ENCODE data around the gene TRIP12. TPM values are rescaled to one million over a fixed set of nuclear protein-coding genes. Genes with fewer than 3 reads are reported as not detected.

Gene TRIP12
- total RNA-seq, 4 donors from 2014 or later = 156 to 182 (median 168) TPM

DNA sequence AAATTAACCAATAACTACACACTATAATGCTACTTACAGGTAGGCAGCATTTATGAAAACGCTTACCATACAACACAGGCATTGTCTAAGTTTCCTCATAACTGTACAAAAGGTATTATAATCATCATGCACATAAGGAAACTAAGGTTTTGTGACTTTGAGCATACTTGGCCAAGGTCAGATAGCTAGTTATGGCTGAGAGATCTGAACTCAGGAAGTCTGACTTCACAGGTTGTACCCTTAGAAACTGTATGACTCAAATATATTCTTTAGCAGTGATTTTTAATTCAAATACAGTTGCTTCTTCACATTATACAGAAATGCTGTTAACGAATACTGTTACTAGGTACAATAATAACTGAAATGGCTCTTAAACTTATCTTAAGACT lies 89.3 kb downstream of the TRIP12 start:
- Histone ChIP-seq H3K4me1 (peaks cover 0 to 26% (median 10%) of the 10 kb centered on the region in 4 donors), H3K4me3 (no peak overlapping the region), H3K36me3 (peaks cover 9 to 64% (median 37%) of the 10 kb centered on the region in 4 donors), H3K9me3 (no peaks in the 10 kb centered on the region), H3K27ac (replicated peaks in 1 of 4) (no peak overlapping the region), H3K27me3 (no peaks in the 10 kb centered on the region)
- TF ChIP-seq POLR2AphosphoS5 (IDR thresholded peaks at IDR 0.05) = no peak
- TF ChIP-seq POLR2A (IDR thresholded peaks at IDR 0.05; ENCODE audit: low read depth) = no peak
- no peak for TF ChIP-seq EP300 (IDR thresholded peaks at IDR 0.05)
- TF ChIP-seq CTCF (IDR thresholded peaks at IDR 0.05) = no peak
- no peak for DNase-seq (ENCODE audit: extremely low spot score)
- 77% methylated on average over 2 of the region's 2 CpGs for WGBS
- intact Hi-C loops (cut with DNase I) = no loop called here

GRCh38 chr2:229831805-229832509 lies 89.9 kb downstream of the TRIP12 start:
- peaks cover 11 to 65% (median 42%) of the 10 kb centered on the region in 4 donors for H3K36me3 ChIP-seq
- no peak for TF ChIP-seq POLR2A (IDR thresholded peaks at IDR 0.05; ENCODE audit: low read depth)
- TF ChIP-seq EP300 (IDR thresholded peaks at IDR 0.05) = no peak
- no peak for TF ChIP-seq CTCF (IDR thresholded peaks at IDR 0.05)
- no peak for TF ChIP-seq POLR2AphosphoS5 (IDR thresholded peaks at IDR 0.05)
- peaks cover 0 to 22% (median 10%) of the 10 kb centered on the region in 4 donors for H3K4me1 ChIP-seq
- no peak for DNase-seq (ENCODE audit: extremely low spot score)
- WGBS = 96% methylated on average over 3 of the region's 3 CpGs
- no peaks in the 10 kb centered on the region for H3K9me3 ChIP-seq
- H3K4me3 ChIP-seq = no peak overlapping the region
- H3K27ac ChIP-seq (replicated peaks in 1 of 4) = no peak overlapping the region
- intact Hi-C loops (cut with DNase I) = no loop called here
- no peaks in the 10 kb centered on the region for H3K27me3 ChIP-seq

DNA sequence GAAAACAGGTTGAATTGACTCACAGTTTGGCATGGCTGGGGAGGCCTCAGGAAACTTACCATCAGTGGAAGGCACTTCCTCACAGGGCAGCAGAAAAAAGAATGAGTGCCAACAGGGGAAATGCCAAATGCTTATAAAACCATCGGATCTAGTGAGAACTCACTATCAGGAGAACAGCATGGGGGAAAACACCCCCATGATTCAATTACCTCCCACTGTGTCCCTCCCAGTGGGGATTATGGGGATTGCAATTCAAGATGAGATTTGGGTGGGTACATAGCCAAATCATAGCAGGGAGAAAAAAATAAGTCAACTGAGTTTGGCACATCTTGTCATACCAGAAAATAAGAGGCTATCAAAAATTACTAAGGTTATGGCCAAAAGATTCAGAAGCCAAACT lies 96.3 kb downstream of the TRIP12 start:
- intact Hi-C loops (cut with DNase I) = no loop called here
- Histone ChIP-seq H3K4me3 (no peak overlapping the region), H3K9me3 (no peaks in the 10 kb centered on the region), H3K36me3 (peaks cover 22 to 83% (median 51%) of the 10 kb centered on the region in 4 donors), H3K27ac (replicated peaks in 1 of 4) (no peak overlapping the region), H3K27me3 (no peaks in the 10 kb centered on the region), H3K4me1 (no peaks in the 10 kb centered on the region)
- DNase-seq (ENCODE audit: extremely low spot score) = no peak
- TF ChIP-seq CTCF (IDR thresholded peaks at IDR 0.05) (peak in 1 of 3 experiments; percentile 6), POLR2AphosphoS5 (IDR thresholded peaks at IDR 0.05) (no peak)
- WGBS = 63% methylated on average over 1 of the region's 1 CpG

DNA sequence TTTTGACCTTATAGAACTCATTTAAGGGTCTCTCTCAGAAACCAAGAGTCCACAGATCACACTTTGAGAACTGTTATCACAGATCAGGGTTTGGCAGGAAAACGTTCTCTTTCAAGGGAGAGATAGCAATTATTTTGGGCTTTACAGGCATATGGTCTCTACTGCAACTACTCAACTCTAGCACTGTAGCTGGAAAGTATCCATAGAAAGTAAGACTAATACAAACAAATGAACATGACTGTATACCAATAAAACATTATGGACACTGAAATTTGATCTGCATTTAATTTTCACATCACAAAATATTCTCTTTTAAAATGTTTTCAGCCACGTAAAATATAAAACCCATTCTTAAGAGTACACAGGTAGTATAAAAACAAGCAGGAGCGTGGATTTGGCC lies 100.5 kb downstream of the TRIP12 start:
- intact Hi-C loops (cut with DNase I) = no loop called here
- H3K9me3 ChIP-seq = no peaks in the 10 kb centered on the region
- H3K36me3 ChIP-seq = peaks cover 15 to 66% (median 29%) of the 10 kb centered on the region in 4 donors

More for the DNA sequence above, 100.5 kb downstream of the TRIP12 start:
- H3K27ac ChIP-seq (replicated peaks in 1 of 4) = no peak overlapping the region
- H3K4me1 ChIP-seq = no peaks in the 10 kb centered on the region
- 91% methylated on average over 3 of the region's 3 CpGs for WGBS
- TF ChIP-seq POLR2AphosphoS5 (IDR thresholded peaks at IDR 0.05) = no peak
- no peak for TF ChIP-seq EP300 (IDR thresholded peaks at IDR 0.05)
- TF ChIP-seq POLR2A (IDR thresholded peaks at IDR 0.05; ENCODE audit: low read depth) = no peak
- no peak for TF ChIP-seq CTCF (IDR thresholded peaks at IDR 0.05)
- no peaks in the 10 kb centered on the region for H3K27me3 ChIP-seq
- DNase-seq (ENCODE audit: extremely low spot score) = no peak
- no peak overlapping the region for H3K4me3 ChIP-seq

Measured in esophagus muscularis mucosa (tissue), 4 donors.